Sigmoid colon (tissue), 4 donors: ENCODE data around the gene MEIOB.

Experiments
- CTCF ChIP-seq, 4 experiments: fragments of 450-650 bp in 3 of 4; fragments of 200-600 bp in 1 of 4; IDR thresholded peaks; one replicate each; pipeline ENCODE4 v1.5.1; 2016 to 2019; ENCODE audit warnings: antibody characterized with exemption in 4 of 4, mild to moderate bottlenecking in 3 of 4, moderate library complexity in 2 of 4
- POLR2AphosphoS5 ChIP-seq, 4 donors: sonication (generic); formaldehyde crosslinking; IDR thresholded peaks; one replicate each; pipeline ENCODE4 v1.6.1; 2017; ENCODE audit warnings: antibody characterized with exemption in 4 of 4

- no peak for TF ChIP-seq CTCF (IDR thresholded peaks at IDR 0.05)
- TF ChIP-seq POLR2AphosphoS5 (IDR thresholded peaks at IDR 0.05): no peak
Observed at GRCh38 chr16:1861730-1862129, 10.2 kb downstream of the MEIOB start.
